ENCODE results near the gene CNTN5.

The CNTN5 gene

DNA sequence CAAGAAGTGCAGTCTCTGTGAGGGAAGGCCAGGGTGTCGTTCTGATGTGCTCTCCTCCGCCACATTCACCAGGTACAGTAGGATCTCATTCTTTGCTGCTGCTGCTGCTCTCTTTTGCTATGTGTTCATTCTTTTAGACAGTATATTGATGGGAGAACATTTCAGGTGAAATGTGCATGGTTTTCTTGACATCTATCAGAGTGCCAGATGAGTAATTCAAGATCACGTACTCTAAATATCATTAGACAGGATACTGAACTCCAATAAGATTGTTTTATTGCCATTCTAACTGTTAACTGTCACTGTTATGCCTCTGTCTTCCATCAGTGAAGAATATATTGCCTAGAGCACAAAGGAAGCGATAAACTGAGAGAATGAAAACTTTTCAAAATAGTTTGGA lies 895.3 kb downstream of the CNTN5 start:
- DNase-seq (ENCODE audit: low read depth, low spot score) = no peak

DNA sequence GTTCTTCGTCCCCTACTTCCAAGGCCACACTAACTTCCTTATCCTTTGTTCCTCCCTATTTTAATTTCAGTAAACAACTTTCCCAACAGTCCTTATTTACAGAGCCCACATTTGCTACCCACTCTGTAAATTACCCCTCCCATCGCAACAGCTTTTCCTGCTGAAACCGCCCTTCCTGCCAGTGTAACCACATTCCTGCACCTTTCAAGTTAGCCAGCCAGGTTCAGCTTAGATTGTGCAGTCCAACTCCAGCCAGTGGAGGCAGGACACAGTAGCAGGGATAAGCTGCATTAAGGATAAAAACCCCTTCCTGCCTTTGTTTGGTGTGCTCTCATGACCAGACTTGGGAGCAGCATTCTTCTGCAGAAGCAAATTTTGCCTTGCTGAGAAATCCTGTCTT lies 898.0 kb downstream of the CNTN5 start:
- DNase-seq (ENCODE audit: low read depth, low spot score) = no peak

DNA sequence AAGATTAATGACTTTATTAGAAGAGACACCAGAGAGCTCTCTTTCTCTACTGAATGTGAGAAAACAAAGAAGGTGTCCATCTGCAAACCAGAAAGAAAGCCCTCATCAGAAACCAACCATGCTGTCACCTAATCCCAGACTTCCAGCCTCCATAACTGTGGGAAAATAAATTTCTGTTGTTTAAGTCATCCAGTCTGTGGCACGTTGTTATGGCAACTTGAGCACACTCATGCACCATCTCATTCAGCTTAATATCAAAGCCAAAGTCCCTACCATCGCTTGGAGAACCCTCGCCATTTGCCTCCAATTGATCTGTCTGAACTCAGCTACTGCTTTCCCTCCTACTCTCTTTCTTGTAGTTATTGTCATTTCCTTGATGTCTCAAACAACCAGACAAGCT lies 900.2 kb downstream of the CNTN5 start:
- no peak for DNase-seq (ENCODE audit: low read depth, low spot score)

DNA sequence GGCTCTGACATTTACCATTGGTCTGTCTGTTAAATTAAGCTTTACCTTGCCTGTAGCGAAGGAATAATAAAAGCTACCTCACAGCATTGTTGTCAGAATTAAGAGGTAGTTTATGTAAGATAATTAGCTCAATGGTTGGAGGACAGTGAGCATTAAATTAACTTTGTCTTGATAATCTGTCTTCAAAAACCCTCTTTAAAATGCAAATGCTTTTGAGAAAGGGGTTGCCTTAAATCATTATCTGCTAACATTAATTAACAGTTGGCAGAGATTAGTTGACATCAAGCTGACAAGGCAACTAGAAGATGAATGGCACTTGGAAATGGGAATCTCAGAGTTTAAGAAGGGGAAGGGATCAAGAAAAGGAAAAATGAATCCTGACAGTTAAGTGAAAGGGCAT lies 905.2 kb downstream of the CNTN5 start:
- DNase-seq (ENCODE audit: low read depth, low spot score) = no peak

DNA sequence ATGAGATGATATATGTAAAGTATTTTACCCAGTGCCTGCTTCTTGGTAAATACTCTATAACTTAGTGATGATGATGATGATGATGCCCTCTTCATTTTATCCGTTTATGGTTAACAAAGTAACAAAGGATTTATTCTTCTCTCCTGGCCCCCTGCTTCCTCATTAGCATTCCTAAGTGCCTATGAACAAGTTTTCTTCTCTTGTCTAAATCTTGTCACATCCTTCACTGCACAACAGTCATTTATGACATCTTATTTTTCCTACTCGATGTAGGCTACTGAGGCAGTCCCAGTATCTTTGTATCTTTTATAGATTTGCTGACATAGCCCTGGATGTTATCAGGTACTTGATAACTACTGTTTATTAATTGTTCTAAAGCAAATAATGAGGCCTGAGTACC lies 911.9 kb downstream of the CNTN5 start:
- DNase-seq (ENCODE audit: low read depth, low spot score) = no peak

DNA sequence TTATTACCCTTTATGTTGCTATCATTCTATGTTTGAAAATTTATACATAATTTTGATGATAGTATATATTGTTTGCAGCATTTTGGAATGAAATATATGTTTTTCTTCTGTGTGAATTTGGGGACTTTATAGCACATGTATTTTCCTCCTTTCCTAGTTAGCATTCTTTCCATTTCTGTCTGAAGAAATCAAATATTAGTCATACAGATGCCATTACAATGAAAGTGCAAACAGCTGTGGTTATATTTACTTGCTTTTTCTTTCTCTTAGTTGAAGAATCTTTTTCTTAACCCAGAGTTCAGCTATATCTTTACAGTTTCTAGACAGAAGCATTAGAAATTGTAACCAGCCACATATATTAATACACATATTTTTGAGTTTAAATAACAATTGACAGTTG lies 913.3 kb downstream of the CNTN5 start:
- DNase-seq (ENCODE audit: low read depth, low spot score) = no peak

DNA sequence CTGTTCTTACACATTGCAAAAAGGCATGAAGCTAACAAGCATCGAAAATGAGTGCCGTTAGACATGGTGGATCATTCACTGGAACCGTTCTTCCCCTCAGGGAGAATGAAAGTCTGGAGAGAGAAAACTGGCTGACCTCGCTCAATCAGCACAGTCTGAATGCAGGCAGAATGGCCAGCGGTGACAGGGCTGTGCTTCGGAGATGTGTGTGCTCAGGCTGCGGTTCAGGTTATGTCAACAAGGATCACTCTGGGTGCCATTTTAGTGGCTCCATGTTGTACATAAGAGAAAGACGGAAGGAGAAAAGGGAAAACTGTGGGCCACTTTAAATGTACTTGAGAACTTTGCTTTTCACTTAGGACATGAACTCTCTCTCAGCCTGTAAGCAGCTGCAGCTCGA lies 916.6 kb downstream of the CNTN5 start:
- no peak for DNase-seq (ENCODE audit: low read depth, low spot score)

DNA sequence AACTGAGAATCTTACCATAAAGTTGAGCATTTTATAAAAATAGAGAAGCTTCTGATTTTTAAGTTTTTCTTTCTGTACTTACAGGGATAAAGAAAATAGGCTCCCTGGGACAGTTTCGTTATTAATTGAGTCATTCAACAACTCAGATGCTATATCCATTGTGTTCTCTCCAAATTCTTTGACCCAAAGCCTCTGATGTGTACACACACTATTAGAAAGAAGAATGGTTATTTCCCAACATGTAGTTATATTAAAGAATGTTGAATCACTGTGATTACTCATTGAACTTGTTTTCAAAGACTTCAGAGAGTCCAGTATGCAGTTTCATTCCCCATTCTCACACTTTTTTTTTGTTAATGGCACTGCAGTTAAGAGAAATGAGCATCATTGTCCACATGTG lies 932.1 kb downstream of the CNTN5 start:
- DNase-seq (ENCODE audit: low read depth, low spot score) = no peak

DNA sequence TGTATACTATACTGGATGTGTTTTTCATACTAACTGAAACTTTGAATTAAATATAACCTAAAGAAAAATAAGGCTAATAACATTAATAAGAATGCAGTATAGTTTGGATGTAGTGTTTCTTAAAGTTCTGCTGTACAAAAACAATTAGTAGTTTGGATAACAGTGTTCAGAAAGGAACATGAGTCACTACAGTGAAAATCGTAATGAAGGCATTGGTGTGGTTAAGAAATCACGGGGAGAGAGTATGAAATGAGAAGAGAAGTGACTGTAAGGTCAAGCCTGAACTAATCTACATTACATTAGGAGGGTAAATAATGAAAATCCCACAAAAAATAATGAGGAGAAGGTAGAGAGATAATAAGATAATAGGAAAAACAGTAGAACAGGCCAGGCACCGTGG lies 939.8 kb downstream of the CNTN5 start:
- no peak for DNase-seq (ENCODE audit: low read depth, low spot score)

DNA sequence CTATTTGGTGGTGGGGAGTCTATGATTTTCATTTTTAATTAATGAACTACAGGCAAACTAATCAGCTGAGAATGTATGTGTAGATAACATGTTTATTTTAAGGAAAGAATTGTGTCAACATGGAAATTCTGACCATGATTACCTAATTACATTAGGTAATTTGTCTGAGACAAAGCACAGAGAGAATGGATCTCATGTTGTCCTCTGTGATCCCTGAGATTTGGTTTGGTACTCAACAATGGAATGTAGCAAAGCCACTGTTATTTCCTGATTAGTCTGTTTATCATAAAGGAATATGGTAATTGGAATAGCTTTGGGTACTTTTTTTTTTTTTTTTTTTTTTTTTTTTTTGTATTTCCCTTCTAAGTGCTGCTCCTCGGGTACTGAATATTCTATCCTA lies 947.6 kb downstream of the CNTN5 start:
- no peak for DNase-seq (ENCODE audit: low read depth, low spot score)

DNA sequence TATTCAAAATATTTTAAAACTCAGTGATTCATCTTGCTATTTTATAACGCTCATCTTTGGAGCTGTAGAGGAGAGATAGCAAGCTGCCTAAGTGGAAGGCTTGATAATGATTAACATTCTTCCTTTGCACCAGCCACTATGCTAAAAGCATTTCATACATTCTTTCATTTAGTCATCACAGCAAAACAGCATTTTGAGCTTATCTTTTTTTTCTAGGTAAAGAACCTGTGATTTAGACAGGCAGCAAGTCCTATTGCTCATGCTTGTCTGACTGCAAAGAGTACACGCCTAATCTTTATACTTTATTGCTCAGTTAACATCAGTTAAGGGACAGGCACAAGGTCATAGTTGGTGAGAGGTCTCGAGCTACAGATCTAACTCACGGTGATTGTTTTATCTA lies 953.2 kb downstream of the CNTN5 start:
- DNase-seq (ENCODE audit: low read depth, low spot score) = no peak

DNA sequence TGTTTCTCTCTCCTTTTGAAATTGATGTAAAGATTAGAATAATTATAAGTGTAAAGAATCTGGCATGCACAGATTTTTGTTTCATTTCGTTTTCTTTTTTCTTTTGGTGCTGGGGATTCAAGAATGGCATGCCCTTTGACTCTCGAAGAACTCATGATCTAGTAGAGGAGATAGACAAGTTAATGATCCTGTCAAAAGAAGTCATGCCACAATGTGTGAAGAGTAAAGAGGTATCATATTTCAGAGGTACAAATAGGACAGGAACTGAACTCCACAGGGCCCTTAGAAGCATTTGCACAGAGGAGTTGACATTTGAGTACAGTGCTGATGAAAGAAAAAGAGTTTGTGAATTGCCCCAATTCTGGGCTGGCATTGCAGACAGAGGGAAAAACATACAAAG lies 958.3 kb downstream of the CNTN5 start:
- no peak for DNase-seq (ENCODE audit: low read depth, low spot score)

DNA sequence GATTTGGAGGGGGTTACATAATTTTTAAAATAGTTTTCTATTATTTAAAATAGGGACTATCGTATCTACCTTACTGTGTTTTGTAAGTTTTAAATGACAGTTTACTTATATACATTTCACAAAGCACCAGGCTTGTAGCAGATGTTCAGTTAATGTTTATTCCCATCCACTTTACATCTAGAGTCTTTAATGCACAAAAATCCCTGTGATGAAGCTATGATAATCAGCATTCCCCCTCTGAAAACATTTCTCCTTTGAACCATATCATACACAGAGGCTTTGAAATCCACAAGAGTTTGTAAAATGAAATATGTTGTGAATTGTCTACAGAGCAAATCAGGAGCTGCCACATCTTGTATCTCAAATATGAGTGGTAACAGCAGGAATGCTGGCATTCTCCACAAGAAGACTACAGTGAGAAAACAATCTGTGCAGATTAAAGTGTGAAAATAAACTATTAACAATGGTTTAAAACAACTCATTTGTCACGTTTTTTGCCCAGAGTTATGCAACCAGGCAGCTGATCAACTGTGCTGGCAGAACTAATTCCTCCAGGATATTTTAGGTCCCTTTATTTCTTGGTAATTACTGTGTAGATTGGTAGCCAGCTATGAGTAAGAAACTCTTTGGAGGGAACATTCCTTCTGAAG lies 967.2 kb downstream of the CNTN5 start:
- no peak for DNase-seq (ENCODE audit: low read depth, low spot score)

DNA sequence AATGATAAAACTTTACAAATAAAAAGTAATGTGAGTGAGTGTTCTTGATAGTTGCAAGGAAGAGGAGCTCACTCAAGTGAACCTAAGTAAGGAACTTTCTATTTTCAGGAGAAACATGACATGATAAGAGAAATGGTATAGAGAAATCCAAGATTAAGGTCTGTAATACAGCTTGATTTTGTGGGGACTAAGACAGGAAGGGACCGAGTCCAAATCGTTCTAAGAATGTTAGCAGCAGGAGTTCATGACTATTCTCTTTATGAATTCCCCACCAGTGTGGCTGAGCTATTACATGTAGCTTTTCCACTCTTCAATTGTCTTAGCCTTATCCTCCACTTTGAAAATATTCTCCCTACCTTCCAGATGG lies 967.7 kb downstream of the CNTN5 start:
- DNase-seq (ENCODE audit: low read depth, low spot score) = no peak

DNA sequence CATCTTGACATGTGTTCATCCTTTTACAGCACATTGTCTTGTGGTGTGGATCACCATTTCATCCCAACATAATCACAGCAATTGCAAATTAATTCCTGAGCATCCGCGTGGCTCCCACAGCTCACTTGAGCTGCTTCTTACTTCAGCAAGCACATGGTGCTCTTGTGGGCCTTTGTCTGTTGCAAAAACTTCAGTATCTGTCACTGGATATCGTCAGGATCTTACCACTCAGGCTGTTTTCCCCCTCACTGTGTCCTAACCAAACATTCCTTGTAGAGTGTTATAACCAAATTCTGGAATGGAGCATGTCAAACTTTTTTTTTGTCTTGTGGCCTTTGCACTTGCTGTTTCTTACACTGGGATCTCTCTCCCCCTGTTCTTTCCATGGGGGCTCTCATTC lies 983.2 kb downstream of the CNTN5 start:
- DNase-seq (ENCODE audit: low read depth, low spot score) = no peak

DNA sequence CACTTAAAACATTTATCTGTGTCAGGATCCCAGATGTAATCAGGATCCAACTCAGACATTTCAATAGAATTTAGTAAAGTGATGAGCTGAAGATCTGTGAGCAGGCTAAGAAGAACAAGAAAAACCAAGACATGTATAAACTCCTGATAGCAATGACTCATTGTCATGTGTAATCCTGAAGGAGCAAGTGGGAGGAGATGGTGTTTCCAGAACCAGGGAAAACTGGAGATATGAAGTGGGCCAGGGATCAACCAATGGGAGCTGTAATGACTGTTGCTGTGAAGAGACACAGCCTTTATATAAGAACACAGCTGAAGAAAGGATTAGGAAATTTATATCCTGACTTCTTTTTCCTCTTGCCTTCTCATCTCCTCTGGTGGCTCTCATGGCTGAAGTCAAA lies 983.8 kb downstream of the CNTN5 start:
- no peak for DNase-seq (ENCODE audit: low read depth, low spot score)

DNA sequence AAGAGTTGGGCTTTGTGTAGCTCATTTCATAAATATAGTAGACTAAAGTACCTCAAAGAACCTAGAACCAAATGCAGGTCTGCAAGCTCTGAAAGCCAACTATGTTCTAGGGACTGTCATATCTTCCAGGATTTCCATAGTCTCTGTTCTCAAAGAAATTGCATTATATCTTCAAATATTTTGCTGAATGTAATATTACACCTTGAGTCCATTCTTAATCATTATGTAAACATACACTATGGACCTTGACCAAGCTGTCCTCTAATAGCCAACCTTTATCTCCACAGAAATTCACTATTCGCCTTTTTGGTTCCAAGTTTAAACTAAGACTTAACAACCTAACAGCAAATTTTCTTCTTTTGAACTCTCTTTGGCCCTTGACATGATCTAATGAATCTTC lies 987.7 kb downstream of the CNTN5 start:
- no peak for DNase-seq (ENCODE audit: low read depth, low spot score)

DNA sequence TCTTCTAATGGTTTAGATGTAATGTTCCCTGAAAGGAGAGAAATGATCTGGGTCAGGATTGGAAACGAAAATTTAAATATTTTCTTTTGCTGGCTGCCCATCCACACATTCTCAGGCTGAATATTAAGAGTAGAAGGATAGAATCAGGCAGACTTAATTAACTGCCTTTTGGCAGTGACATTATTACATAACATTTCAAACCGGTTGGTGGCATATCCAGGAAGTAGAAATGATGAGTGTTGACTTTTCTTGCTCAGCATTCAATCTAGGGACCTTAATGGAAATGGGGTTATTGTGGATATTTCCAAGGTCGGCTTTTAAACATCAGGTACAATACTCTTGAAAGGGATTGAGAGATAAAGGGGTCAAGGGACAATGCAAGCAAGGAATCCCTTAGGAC lies 989.0 kb downstream of the CNTN5 start:
- DNase-seq (ENCODE audit: low read depth, low spot score) = no peak

DNA sequence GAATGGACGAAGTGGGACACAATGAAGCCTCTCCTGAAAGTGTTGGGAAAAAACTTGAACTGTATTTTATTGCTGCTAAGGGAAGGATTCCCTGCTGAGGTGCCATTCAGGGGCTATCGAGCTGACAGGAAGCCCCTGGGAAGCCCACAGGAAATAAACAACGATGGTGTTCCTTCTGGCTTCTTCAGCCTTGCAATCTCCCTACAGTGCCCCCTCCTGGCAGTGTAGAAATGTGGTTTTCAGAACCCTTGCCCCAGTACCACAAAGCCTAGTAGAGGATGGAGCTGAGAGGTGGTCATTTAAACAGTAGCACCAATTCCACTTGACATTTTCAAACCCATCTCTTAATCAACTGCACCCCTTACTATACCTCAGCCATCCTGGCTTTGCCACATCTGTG lies 989.6 kb downstream of the CNTN5 start:
- no peak for DNase-seq (ENCODE audit: low read depth, low spot score)

DNA sequence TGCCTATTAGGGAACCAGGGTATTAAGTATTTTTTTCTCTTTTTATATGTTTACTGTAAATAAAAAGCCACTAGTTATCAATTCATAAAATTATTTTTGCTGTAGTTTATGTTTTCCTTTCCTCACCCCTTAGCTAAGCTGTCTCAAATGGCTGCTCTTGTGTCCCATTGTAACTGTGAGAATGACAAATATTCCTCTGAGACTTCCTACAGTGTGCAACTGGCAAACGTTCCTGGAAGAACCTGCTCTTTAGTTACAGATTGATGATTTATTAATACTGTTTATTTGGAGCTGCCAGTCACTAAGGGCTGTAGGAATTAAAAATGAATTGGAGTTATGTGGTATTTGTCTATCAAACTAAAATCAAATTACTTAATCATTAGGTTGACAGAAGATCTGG lies 990.9 kb downstream of the CNTN5 start:
- no peak for DNase-seq (ENCODE audit: low read depth, low spot score)

DNA sequence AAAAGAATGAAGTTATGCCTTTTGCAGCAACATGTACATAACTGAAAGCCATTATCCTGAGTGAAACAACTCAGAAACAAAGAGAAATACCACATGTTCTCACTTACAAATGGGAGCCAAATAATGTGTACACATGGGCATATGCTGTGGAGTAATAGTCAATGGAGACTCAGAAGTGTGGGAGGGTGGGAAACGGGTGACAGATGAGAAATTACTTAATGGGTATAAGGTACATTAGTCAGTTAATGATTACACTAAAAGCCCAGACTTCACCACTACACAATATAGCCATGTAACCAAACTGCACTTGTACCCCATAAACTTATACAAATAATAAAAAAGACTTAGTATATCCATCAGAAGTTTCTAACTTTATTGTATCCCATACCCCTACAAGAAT lies 992.3 kb downstream of the CNTN5 start:
- no peak for DNase-seq (ENCODE audit: low read depth, low spot score)

DNA sequence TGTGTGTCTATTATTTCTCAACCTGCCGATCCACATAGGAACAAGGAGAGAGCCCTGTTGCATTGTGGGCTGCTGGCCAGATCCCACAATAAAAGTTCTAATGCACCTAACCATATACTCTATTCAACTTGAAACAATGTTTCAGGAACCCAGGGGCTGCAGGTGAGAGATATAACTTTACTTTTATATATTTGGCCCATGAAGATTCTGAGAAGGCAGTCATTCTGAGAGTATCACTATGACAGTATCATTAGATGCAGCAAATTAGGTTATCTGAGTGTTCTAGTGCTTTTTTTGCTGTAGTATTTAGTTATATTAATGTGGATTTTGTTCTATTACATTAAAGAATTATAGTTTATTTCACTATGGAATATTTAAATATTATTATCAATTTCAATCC lies 1011.2 kb downstream of the CNTN5 start:
- no peak for DNase-seq (ENCODE audit: low read depth, low spot score)

DNA sequence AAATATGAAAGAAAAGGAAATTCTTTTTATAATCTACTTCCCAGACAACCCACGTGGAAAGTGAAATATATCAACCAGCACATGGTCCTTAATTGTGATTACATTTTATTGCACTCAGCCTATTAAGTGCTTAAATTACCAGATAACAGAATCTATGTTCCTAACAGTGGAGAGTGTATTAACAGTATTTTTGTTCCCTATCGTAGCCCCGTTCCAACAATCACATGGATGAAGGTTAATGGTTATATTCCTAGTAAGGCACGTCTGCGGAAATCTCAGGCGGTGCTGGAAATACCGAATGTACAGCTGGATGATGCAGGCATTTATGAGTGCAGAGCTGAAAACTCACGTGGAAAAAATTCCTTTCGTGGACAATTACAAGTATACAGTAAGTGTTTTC lies 1040.3 kb downstream of the CNTN5 start:
- no peak for DNase-seq (ENCODE audit: low read depth, low spot score)

DNA sequence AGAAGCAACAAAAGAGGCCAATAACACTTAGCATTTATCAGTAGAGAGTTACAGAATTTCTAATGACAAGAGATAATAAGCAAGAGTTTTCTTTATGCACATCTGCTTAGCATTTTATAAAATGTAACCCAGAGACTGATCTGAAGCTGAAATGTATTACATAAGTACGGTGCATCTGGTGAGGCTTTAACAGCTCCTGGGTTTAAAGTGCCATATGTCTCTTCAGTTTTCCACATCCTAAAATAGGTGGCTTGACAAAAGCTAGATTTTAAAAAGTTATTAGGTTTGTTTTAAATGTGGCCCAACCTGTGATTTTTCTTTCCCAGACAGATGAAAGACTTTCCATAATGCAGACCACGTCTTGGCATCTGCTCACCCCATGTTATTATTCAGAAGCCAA lies 1045.7 kb downstream of the CNTN5 start:
- DNase-seq (ENCODE audit: low read depth, low spot score) = no peak

DNA sequence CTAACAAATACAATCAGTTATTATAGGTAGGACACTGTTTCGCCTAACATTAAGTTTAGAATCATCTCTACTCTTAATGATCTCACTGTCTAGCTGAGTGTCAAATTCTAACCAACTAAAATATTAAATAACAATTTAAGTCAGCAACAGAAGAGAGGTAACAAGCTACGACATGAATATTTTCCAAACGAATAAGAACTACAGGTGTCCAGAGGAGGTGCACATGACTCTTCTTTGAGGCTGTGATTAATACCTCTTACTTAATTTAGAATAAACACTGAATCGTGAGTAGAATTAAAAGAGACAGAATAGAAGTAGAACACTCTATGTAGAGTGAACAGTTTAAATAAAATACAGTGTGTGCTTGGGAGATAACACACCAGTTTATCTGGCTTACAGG lies 1047.4 kb downstream of the CNTN5 start:
- DNase-seq (ENCODE audit: low read depth, low spot score) = no peak
